Activated CD4-positive, alpha-beta T cell treated with anti-CD3 and anti-CD28 coated beads, Interleukin-2, amount 50 U/mL, for 24 hours (primary cell): Measurements from ENCODE around the gene MBD6.
A peak's percentile ranks its signal among the peaks of the same experiment; 100 is the strongest.

ENCODE experiments used
- DNase-seq, 2 donors: peaks; one replicate each; pipeline ENCODE4 v3.0.0-alpha.2; 2020; ENCODE audit warnings: low read depth in 1 of 2, low spot score in 1 of 2

MBD6 gene

DNA sequence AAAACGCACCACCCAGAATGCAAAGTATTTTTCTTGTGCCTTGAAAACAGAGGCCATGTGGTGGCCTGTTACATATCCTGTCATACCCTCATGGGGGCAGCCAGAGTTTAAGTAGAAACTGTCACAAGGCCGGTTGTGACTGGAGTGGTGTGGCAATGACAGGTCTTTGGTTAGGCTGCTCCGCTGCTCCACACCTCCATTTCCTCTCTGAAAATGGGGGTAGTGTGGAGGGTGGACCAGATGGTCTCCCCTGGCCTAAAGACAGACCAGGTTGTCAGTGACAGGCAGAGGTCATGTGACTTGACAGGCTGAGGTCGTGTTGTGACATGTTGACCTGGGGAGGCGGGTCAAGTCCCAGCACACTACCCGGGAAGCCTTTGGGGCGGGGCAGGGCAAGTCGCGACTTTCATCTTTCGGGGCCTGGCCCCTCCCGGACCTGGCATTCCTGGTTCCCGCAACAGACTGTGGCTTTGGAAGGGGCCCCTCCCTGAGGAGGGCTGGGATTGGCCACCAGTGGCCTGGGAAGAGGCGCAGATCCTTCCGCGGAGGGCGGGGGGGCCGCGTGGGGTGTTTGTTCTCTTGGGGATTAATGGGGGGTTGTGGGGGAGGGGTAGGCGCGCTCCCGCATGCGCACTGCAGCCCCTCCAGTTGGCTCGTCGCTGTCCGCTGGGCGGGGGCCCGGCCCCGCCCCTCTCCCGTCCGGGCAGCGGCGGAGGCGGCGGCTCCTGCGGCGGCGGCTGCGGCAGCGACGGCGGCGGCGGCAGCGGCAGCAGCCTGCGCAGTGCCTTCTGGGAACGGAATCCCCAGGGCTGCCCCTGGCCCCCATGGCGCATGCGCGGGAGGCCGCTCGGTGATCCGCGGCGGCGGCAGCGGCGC, at the start of gene MBD6:
Gene MBD6 (plus strand): TSS at position 814 of the 876 bp plus-strand sequence. CDS start 1,480 bp downstream, outside the sequence.
- DNase-seq = peak; percentile 79 to 81

DNA sequence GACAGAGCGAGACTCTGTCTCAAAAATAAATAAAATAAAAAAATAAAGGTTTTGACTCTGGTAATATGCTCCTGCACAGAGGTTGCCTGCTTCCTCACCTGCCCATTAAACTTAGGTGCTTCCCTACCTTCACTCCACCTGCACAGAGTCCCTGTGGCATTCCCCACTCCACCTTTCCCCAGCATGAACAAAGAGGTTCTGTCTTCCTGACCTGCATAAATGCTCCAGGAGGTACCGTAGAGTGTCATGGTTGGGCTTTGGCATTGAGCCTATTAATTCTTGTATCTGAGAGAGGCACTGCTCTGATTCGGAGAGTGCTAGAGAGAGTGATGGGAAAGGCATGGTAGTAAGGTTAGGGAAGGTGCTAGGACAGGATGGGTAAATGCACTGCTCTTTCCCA, 49.2 kb upstream of the MBD6 start:
- DNase-seq = no peak

GRCh38 chr12:57473886-57474285, 48.7 kb upstream of the MBD6 start:
- DNase-seq = no peak

GRCh38 chr12:57474430-57474829, 48.2 kb upstream of the MBD6 start:
- no peak for DNase-seq

DNA sequence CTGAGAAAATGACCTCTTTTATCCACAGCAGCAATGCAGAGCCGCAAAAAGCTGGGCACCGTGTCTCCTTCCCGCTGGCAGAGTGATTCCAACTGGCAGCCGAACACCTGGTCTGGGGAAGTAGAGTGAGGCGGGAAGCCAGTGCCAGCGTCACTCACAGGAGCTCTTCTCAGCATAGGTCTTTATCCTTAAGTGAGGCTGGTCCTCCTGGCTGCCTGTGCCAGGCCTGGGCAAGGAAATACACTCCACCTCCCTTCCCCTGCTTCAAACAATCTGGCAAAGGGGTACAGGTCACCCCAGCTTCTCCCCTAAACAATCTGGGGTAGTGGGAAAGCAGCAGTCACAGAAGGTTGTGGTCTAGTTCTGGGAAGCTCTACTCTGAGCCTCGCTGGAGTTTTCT, 47.8 kb upstream of the MBD6 start:
- no peak for DNase-seq

GRCh38 chr12:57475271-57476161, 47.1 kb upstream of the MBD6 start:
- no peak for DNase-seq

DNA sequence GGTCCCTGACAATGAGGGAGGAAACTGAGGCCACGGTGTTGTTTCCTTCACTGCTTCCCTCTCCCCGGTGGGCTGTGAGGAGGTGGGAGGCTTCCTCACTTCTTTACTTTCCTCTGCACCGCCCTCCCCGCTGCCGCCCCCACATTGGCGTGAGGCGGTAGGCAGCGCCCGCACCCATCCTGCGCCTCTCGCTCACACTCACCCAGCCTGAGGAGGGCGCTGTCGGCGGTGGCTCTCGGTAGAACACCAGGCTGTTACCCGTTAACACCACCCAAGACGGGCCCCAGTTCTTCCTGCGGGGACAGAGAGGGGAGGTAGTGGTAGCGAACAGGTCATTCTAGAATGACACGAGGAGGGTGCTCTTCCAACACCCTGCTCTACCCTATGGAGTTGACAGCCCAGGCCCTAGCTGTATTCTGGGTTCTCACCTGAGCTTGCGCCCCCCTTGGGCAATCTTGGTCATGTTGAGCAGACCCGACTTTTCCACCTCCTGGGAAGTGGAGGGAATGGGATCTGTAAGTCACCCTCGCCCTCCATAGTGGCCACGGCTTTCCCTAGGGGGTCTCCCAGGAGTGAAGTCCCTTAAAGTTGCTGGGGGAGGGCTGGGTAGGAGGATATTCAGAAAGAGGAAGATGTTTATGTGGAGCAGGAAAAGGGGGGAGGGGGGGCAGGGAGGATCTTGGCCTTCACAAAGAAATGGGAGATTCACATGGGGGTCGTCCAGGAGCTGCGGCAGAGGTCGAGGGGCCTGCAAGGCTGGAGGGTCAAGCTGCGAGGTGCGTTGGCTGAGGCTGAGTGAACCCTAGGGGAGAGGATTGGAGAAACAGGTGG, 46.2 kb upstream of the MBD6 start:
- peak; percentile 51 for DNase-seq

GRCh38 chr12:57476993-57477709, 45.5 kb upstream of the MBD6 start:
- no peak for DNase-seq

DNA sequence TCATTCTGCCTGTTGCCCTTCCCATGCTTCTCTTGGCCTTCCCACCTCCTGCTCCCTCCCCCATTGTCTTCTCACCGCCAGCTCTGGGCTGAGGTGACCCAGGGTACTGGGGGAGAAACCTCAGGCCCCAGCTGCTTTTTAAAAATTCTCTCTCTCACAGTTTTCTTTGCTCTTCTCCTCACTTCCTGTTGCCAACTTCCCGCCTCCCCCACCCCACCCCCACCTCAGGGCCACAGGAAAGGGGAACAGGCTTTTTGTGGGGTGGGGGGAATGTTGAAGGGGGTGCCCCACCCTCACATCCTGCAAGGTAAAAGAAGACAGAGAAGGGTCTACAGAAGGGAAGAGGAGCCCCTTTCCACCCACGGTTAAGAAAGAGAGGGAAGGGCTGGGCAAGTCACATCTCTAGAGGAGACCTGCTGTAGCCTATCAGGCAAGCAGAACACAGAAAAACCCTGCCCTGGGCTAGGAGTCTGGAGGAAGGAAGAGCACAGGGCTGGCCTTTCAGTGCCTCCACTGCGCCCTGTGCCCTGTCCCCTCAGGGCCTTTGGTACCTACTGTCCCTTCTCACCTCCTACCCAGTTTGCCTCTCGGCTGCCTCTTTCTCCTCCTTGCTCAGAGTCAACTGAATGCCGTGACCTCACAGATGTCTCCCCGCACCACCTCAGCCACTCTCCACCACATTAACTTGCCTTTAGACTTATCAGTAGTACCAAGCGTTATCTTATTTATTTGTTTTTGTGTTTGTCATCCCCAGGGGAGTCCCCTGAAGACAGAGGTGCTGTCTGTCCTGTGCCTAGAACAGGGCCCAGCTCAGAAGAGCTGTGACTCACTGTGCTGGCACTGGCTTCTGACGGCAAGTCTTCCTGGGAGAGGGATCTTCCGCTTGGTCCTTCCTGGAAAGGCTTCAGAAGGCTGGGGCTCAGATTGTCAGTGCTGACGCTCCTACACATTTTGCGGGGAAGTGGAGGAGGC, 44.6 kb upstream of the MBD6 start:
- DNase-seq = no peak

GRCh38 chr12:57479043-57479375, 43.6 kb upstream of the MBD6 start:
- DNase-seq = no peak

DNA sequence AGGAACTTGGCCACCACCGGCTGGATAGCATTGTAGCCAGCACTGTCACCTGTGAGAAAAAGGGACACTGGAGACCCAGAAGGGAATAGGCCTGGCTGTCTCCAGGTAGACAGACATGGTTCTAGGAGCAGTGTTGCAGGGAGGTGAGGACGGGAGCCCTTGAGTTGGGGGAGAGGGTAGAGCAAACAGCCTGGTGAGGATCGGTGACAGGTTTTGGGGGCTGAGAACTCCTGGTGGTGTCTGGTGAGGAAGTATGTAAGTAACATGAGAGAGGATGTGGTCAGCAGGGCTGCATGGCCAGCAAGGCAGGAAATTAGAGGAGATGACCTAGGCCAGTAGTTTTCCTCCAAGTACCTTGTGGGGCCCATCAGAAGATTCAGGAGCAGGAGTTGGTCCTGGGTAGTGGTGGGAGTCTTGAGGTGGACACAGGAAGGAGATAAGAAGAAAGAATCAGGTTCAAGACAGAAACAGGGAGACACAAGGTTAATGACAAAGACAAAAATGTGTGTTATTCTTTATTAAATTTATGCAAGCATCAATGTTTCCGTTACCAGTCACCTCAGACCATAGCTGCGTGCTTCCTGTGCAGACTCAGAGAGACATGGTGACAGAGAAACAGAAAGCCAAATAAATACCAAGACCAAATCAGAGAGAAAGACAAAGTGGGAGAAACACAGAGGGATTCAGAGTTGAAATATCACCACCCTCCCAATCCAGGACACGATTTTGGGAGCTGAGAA, 43.1 kb upstream of the MBD6 start, which contains the start of gene ARHGAP9:
Gene ARHGAP9 (minus strand): TSS at position 491 of the 740 bp plus-strand sequence. CDS start 460 bp downstream, at position 31.
- peak in 1 of 2 donors; percentile 59 for DNase-seq

DNA sequence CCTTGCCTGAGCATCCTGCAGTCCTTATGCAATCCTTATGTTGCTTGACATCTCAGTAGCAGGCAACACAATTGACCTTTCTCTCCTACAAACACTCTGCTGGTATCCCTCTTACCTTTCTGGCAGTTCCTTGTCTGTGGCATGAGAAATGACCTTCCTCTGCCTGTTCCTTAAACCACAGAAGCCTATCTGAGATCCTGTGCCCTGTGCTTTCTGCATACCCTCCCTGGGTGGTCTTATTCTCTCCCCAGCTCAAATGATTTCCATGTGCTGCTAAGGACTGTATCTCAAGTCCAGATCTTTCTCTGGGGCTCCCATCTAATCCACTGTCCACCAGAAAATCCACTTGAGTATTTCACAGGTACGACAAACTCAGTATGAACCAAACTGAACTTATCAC, 41.0 kb upstream of the MBD6 start:
- DNase-seq = no peak

- no peak for DNase-seq
Measured at GRCh38 chr12:57483466-57483865, 39.2 kb upstream of the MBD6 start.

GRCh38 chr12:57485695-57486094, 36.9 kb upstream of the MBD6 start:
- no peak for DNase-seq

GRCh38 chr12:57487055-57487596, 35.5 kb upstream of the MBD6 start:
- DNase-seq = no peak

- DNase-seq = peak; percentile 75 to 92
Measured at GRCh38 chr12:57487597-57488401, 34.8 kb upstream of the MBD6 start, which contains the start of gene MARS1. Gene MARS1 (plus strand): TSS chr12:57488068. CDS start chr12:57488091, 23 bp downstream.

GRCh38 chr12:57488402-57489156, 34.0 kb upstream of the MBD6 start:
- no peak for DNase-seq
